Cardiac fibroblast (primary cell): ENCODE results near the gene HIBCH.

Experiments used
- DNase-seq, 2 donors: peaks; one replicate each; pipeline versions ENCODE4 v3.0.0 to v3.0.0-alpha.2; 2010; ENCODE audit warnings: low read depth in 2 of 2
- H3K4me3 ChIP-seq, 2 donors: replicated peaks in 1 of 2; 1 replicate in 1 of 2; 2 replicates in 1 of 2; pipeline ENCODE4 v1.5.1; 2011; ENCODE audit warnings: low read depth in 2 of 2, low read length in 2 of 2, mild to moderate bottlenecking in 2 of 2, moderate library complexity in 1 of 2
- TF ChIP-seq, protein P1 (sequence below): IDR thresholded peaks from one replicate; pipeline ENCODE4 v1.5.1; 2011; ENCODE audit warnings: low read depth, mild to moderate bottlenecking, low read length, inconsistent platforms

HIBCH gene

DNA sequence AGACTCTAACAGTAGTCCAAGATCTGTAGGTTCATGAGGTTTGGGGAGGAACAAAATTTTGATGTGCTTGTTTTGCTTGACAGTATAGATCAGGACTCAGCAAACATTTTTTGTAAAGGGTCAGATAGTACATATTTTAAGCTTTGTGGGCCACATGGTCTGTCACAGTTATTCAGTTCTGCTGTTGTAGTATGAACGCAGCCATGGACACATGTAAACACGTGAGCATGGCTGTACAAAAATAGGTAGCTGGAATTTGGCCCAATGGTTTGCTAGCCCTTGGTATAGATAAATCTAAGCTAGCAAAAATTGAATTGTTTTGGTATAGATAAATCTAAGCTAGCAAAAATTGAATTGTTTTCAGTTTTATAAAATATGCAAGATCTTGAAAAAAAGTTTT, 120.5 kb downstream of the HIBCH start:
- DNase-seq: no peak
- H3K4me3 ChIP-seq: no peak overlapping the region
- TF ChIP-seq, protein P1, sequence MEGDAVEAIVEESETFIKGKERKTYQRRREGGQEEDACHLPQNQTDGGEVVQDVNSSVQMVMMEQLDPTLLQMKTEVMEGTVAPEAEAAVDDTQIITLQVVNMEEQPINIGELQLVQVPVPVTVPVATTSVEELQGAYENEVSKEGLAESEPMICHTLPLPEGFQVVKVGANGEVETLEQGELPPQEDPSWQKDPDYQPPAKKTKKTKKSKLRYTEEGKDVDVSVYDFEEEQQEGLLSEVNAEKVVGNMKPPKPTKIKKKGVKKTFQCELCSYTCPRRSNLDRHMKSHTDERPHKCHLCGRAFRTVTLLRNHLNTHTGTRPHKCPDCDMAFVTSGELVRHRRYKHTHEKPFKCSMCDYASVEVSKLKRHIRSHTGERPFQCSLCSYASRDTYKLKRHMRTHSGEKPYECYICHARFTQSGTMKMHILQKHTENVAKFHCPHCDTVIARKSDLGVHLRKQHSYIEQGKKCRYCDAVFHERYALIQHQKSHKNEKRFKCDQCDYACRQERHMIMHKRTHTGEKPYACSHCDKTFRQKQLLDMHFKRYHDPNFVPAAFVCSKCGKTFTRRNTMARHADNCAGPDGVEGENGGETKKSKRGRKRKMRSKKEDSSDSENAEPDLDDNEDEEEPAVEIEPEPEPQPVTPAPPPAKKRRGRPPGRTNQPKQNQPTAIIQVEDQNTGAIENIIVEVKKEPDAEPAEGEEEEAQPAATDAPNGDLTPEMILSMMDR: no peak

DNA sequence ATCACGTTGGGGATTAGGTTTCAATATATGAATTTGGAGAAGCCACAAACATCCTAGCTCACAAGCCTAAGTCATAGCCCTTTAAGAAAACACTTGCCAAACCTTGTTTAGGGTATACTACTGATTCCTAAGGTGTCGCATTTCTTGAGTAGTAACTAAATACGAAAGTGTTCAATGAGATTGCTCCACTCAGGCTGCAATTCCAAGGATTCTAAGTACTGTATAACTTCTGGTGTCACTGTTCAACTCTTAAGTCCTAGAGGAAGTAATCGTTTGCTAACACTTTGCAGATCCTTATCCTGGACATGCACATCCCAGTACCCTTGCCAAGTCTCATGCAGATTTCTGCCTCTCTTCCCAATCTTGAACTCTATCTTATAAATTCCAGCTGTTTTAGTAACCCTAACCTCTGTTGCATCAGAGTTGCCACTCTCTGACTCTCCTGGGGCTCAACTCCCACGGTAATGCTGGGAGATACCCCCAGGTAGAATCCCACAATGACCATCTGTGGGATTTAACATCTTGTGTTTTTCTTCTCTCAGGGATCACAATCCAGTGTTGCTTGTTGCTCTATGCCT, 122.4 kb downstream of the HIBCH start:
- TF ChIP-seq, protein P1: no peak
- no peak for DNase-seq
- no peak overlapping the region for H3K4me3 ChIP-seq

DNA sequence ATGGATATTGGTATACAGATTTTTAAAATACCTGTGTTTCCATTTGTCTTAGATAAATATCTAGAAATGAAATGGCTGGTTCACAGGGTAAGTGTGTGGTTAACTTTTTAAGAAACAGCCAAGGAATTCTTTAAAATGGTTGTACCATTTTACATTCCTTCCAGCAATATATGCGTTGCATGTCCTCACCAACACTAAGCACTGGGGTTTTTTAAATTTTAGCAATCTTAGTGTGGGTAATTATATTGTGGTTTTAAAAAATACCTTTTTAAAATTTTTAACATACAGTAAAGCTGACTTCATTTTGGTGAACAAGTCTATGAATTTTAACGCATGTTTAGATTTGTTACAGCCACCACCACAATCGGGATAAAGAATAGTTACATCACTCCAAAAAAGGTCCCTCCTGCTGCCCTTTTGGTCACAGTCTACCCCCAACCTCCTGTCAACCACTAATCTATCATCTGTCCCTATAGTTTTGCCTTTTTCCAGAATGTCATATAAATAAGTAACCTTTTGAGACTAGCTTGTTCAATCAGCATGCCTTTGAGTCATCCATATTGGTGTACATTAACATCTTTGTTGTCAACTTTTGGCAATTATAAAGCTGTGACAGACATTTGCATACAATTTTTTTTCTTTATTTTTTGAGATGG, 129.0 kb downstream of the HIBCH start:
- TF ChIP-seq, protein P1: no peak
- no peak for DNase-seq

DNA sequence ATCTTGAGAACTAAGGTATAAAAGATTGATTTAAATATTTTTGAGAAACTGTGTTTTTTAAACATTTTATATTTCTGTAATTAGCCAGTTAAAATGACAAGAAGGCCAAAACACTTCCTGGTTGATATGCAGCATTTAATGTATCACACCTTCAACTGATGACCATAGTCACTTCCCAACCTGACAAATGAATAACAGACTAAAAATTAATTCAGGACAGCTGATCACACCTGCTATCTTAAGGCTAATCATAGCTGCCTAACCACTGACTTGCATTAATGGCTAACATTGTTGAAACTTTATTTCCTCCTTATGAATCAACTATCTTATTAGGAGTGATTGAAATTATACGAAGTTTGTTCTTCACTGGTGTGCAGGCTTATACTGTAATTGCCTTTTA, 131.3 kb downstream of the HIBCH start:
- TF ChIP-seq, protein P1: no peak
- H3K4me3 ChIP-seq: no peak overlapping the region
- DNase-seq: no peak

More for the DNA sequence above, 129.0 kb downstream of the HIBCH start:
- no peak overlapping the region for H3K4me3 ChIP-seq

- TF ChIP-seq, protein P1: no peak
- H3K4me3 ChIP-seq: no peak overlapping the region
- peak in 1 of 2 donors; percentile 51 for DNase-seq
Observed at GRCh38 chr2:190186238-190186637, 133.4 kb downstream of the HIBCH start.

GRCh38 chr2:190185380-190185779, 134.2 kb downstream of the HIBCH start:
- TF ChIP-seq, protein P1: no peak
- H3K4me3 ChIP-seq: no peak overlapping the region
- no peak for DNase-seq
